GM21381 (cell line): ENCODE results near the gene ZFAND3.
"Not testable (repeated sequence)": the region's sequence is repeated elsewhere in the genome, so short reads cannot be mapped to it uniquely, and the experiment has no call there.

ENCODE experiments used
- ATAC-seq: cut with Tn5 transposase; IDR thresholded peaks from one replicate; pipeline ENCODE4 v1.9.1; 2021; ENCODE audit warnings: mild to moderate bottlenecking, moderate library complexity; ENCODE audit not compliant: unreplicated experiment

The ZFAND3 gene

DNA sequence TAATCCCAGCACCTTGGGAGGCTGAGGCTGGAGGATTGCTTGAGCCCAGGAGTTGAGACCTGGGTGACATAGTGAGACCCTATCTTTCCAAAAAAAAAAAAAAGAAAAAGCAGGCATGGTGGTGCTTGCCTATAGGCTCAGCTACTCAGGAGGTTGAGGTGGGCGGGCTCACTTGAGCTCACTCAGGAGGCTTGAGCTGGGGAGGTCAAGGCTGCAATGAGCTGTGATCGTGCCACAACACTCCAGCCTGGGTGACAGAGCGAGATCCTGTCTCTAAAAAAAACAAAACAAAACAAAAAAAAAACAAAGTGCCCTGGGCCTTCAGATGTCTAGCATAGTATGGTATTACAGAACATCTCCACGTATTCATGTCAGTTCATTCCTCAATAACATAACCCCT, 42.9 kb downstream of the ZFAND3 start:
- ATAC-seq = no peak

GRCh38 chr6:37862992-37863391, 43.5 kb downstream of the ZFAND3 start:
- ATAC-seq = no peak

GRCh38 chr6:37864250-37864649, 44.7 kb downstream of the ZFAND3 start:
- ATAC-seq = no peak

DNA sequence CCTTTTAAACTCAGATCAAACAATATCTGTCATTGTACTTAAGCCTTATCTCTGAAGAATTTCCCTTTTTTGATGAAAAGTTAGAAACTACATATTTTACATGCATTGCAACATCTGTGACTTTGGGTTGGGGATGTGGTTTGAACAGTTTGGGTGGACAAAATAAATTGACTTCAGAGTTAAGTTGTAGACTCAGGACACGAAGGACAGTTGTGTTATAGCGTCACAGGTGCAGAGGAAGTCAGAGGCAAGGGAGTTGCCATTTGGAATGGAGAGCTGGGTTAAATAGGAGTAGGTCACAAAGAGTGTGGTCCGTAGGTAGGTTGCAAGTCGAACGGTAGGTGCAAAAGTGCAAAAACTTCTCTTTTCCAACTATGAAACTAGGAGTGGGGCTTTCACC, 46.0 kb downstream of the ZFAND3 start:
- no peak for ATAC-seq

GRCh38 chr6:37866590-37867507, 47.3 kb downstream of the ZFAND3 start:
- no peak for ATAC-seq

DNA sequence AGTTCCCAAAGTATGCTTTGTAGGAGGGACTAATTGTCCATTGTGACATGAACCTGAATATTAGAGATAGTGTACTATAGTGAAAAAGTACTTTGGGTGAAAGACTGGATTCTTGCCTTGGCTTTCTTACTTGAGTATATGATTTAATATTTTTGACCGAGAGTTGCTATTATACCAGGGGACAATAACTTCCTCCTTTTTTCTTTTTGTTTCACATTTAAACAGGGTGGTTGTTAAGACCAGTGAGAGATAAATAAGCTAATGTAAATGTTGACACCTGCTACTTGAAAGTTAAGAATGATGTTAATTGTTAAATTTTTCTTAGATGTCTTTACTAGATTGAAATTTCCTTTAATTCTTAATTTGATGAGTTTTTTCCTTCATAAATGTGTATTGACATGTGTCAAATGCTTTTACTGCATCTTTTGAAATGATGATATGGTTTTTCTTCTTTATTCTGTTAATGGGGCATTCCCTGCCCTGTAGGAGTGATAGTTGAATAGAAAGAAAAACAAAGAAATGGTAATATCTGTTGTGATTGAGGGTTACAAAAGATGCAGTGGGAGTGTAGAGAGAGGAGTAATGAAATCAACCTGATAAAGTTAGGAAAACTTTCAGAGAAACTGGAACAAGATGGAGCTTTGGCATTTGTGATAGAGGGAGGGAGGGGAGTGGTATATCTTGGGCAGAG, 48.4 kb downstream of the ZFAND3 start:
- ATAC-seq = no peak

GRCh38 chr6:37868447-37868825, 48.9 kb downstream of the ZFAND3 start:
- ATAC-seq = no peak

- no peak for ATAC-seq
Observed at GRCh38 chr6:37871616-37872372, 52.3 kb downstream of the ZFAND3 start.

GRCh38 chr6:37872373-37872745, 52.8 kb downstream of the ZFAND3 start:
- no peak for ATAC-seq

GRCh38 chr6:37874726-37875125, 55.2 kb downstream of the ZFAND3 start:
- ATAC-seq = no peak

- no peak for ATAC-seq
Observed at GRCh38 chr6:37875561-37876309, 56.2 kb downstream of the ZFAND3 start.

DNA sequence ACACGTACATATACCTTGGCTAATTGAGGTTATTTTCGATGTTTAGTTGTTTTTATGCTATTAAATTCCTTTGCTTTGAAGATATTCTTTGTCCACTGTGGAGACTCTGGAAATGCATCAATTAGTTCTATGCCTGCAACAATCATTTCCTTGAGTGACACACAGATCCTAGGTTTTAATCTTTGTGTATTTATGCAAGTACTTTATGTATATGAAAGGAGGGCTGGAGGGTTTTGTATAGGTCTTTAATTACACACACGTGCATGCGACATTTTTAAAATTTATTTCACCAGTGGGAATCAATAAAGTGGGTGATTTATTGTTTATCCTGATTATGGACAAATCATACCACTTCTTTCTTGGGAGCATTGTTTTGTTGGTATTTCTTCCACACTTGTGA, 57.3 kb downstream of the ZFAND3 start:
- ATAC-seq = no peak

DNA sequence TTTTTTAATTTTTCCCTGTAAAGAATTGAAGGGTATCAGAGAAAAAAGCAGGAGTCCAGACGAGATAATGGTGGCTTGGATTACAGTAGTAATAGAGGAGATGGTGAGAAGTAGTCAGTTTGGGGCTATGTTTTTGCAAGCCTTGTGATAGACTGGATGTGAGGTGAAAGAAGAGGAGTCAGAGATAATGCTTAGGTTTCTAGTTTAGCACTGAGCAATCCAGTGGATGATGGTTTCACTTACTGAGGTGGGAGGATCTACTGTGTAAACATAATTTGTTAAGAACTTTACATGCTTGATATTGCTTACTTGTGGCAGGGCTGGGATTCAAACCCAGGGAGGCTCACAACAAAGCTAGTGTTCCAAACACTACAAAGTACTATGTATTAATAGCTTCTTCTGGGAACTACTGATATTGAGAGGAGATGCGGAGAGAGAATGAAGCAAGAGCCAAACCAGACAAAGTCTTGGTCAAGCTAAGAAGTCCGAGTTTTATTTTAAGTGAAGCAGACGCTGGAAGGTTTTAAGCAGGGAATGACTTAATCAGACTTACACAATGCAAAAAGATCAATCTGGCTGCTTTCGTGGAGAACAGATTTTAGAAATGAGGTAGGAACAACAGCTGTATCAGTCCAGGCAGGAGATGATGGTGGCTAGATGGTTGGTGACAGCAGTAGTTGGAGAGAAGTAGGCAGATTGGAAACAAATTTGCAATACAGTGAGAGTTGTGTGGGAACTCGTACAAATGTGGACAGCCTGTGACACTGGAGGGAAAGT, 58.0 kb downstream of the ZFAND3 start:
- ATAC-seq = no peak

GRCh38 chr6:37878150-37878710, 58.7 kb downstream of the ZFAND3 start:
- ATAC-seq = no peak

DNA sequence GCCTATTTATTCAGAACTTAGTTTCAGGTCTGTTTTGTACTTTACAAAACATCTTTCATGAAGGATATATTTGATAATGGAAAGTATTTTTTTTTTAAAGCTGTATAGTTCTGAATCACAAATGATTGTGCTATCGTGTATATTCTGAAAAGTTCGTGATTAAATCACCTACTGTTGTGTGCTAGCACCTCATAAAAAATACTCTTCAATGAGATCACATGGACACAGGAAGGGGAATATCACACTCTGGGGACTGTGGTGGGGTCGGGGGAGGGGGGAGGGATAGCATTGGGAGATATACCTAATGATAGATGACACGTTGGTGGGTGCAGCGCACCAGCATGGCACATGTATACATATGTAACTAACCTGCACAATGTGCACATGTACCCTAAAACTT, 61.1 kb downstream of the ZFAND3 start:
- ATAC-seq = not testable (repeated sequence)

DNA sequence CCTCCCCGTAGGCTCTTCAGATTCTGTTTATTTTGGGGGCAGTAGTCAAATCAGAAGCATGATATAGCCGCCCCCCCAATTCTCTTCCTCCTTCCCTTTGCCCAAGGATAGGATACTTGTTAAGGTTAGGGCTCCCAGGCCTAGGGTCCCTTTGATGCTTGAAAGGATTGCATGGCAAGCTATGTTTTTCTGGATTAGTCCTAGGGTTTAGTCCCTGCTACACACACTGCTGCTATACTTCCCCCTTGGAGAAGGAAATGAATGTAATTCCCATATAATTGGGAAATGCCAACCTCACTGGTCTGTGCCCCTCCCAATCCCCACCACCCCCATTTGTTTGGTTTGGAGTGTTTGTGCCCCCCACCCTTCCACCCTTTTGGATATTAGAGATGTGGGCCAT, 62.8 kb downstream of the ZFAND3 start:
- ATAC-seq = no peak

GRCh38 chr6:37882724-37883413, 63.3 kb downstream of the ZFAND3 start:
- no peak for ATAC-seq

GRCh38 chr6:37884548-37884947, 65.0 kb downstream of the ZFAND3 start:
- ATAC-seq = no peak

DNA sequence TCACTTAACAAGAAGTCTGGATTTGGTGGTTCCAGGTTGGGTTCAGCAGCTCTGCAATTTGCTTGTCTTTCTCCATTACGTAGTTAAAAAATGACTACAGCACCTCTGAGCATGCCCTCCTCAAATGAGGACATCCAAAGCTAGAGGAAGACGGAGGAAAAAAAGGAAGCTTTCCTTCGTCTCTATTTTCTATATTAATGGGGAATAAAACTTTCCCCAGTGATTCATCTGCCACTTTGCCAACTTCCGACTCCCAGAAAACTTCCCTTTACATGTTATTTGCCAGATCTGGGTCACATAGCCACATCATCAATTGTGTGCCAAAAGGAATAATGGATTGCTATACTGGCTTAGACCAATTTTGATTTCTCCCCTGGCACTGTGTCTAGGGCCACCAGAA, 69.5 kb downstream of the ZFAND3 start:
- ATAC-seq = no peak
